ENCODE measurements around the gene TRAPPC10. TPM values are rescaled to one million over a fixed set of nuclear protein-coding genes. Genes with fewer than 3 reads are reported as not detected.

TRAPPC10 gene
- total RNA-seq, 1 experiment from 2014 or later, result 31.5 TPM

- H3K9ac ChIP-seq (ENCODE audit: low read length), result no peak overlapping the region
- H3K36me3 ChIP-seq (ENCODE audit: control insufficient read depth in 1 of 2, insufficient read depth in 2 of 2, low read length in 2 of 2), result peaks cover 13% of the 10 kb centered on the region in 2 experiments; a peak in 3 of 4 replicates
- ChIA-PET POLR2A (no interaction called here), CTCF (no interaction called here), RAD21 (ENCODE audit: low non-redundant PET in 1 of 2, low total read pairs in 2 of 2, uncharacterized antibody in 2 of 2, unreplicated experiment in 2 of 2) (no interaction called here)
- H3K27me3 ChIP-seq (ENCODE audit: insufficient read depth, low read length), result no peaks in the 10 kb centered on the region
- TF ChIP-seq CEBPB (IDR thresholded peaks at IDR 0.05; ENCODE audit: low read depth) (no peak), MAX (IDR thresholded peaks at IDR 0.05) (no peak), ZBTB33 (IDR thresholded peaks at IDR 0.05; ENCODE audit: extremely low read depth, insufficient replicate concordance, low read length) (no peak), ATF3 (IDR thresholded peaks at IDR 0.05) (no peak)
- no peaks in the 10 kb centered on the region for H3K9me2 ChIP-seq (ENCODE audit: insufficient read depth)
- no peak overlapping the region for H2AFZ ChIP-seq (ENCODE audit: low read depth, low read length, poor library complexity, severe bottlenecking)
- no peaks in the 10 kb centered on the region for H3K9me3 ChIP-seq (ENCODE audit: control insufficient read depth in 1 of 2, insufficient read depth in 1 of 2, low read depth in 1 of 2, low read length in 2 of 2)
- no peak overlapping the region for H3K4me3 ChIP-seq (replicated peaks in 1 of 2; ENCODE audit: low read depth in 1 of 2, low read length in 2 of 2)
- ATAC-seq (no peak), DNase-seq (ENCODE audit: low read depth, low spot score) (no peak)
- no peaks in the 10 kb centered on the region for H4K20me1 ChIP-seq (ENCODE audit: insufficient read depth)
- H3K27ac ChIP-seq (ENCODE audit: low read depth, low read length), result no peak overlapping the region
- intact Hi-C loops (cut with micrococcal nuclease), result no loop called here
- BruUV-seq (replicated peaks), result no TSS peak
- H3K4me1 ChIP-seq (ENCODE audit: control insufficient read depth in 1 of 2, insufficient read depth in 2 of 2, low read length in 2 of 2), result no peaks in the 10 kb centered on the region
- no peak overlapping the region for H3K4me2 ChIP-seq (ENCODE audit: low read length)
- H3K79me2 ChIP-seq (ENCODE audit: insufficient read depth, low read length), result no peaks in the 10 kb centered on the region
Observed at GRCh38 chr21:44093761-44094160, 81.7 kb downstream of the TRAPPC10 start.

GRCh38 chr21:44094832-44095231 is 82.7 kb downstream of the TRAPPC10 start:
- Histone ChIP-seq H3K9me3 (ENCODE audit: control insufficient read depth in 1 of 2, insufficient read depth in 1 of 2, low read depth in 1 of 2, low read length in 2 of 2) (no peaks in the 10 kb centered on the region), H3K27me3 (ENCODE audit: insufficient read depth, low read length) (no peaks in the 10 kb centered on the region), H2AFZ (ENCODE audit: low read depth, low read length, poor library complexity, severe bottlenecking) (no peak overlapping the region), H3K27ac (ENCODE audit: low read depth, low read length) (no peak overlapping the region), H3K9ac (ENCODE audit: low read length) (no peak overlapping the region), H3K9me2 (ENCODE audit: insufficient read depth) (no peaks in the 10 kb centered on the region), H4K20me1 (ENCODE audit: insufficient read depth) (no peaks in the 10 kb centered on the region), H3K4me3 (replicated peaks in 1 of 2; ENCODE audit: low read depth in 1 of 2, low read length in 2 of 2) (no peak overlapping the region), H3K4me1 (ENCODE audit: control insufficient read depth in 1 of 2, insufficient read depth in 2 of 2, low read length in 2 of 2) (no peaks in the 10 kb centered on the region), H3K4me2 (ENCODE audit: low read length) (no peak overlapping the region), H3K36me3 (ENCODE audit: control insufficient read depth in 1 of 2, insufficient read depth in 2 of 2, low read length in 2 of 2) (peaks cover 13% of the 10 kb centered on the region in 2 experiments; a peak in 3 of 4 replicates), H3K79me2 (ENCODE audit: insufficient read depth, low read length) (no peaks in the 10 kb centered on the region)
- POLR2A ChIA-PET, result no interaction called here
- CTCF ChIA-PET, result no interaction called here
- BruUV-seq (replicated peaks), result no TSS peak
- ATAC-seq (no peak), DNase-seq (ENCODE audit: low read depth, low spot score) (no peak)
- intact Hi-C loops (cut with micrococcal nuclease), result no loop called here
- RAD21 ChIA-PET (ENCODE audit: low non-redundant PET in 1 of 2, low total read pairs in 2 of 2, uncharacterized antibody in 2 of 2, unreplicated experiment in 2 of 2), result no interaction called here
- TF ChIP-seq EGR1 (IDR thresholded peaks at IDR 0.05; ENCODE audit: low read depth) (no peak), ZNF274 (IDR thresholded peaks at IDR 0.05; ENCODE audit: low read depth, low read length) (no peak), POLR2A (IDR thresholded peaks at IDR 0.05; ENCODE audit: borderline replicate concordance, extremely low read depth, insufficient read depth, insufficient read length) (no peak), CEBPB (IDR thresholded peaks at IDR 0.05; ENCODE audit: low read depth) (no peak), FOSL1 (IDR thresholded peaks at IDR 0.05; ENCODE audit: low read depth) (no peak), EZH2 (IDR thresholded peaks at IDR 0.05) (no peak), ATF3 (IDR thresholded peaks at IDR 0.05) (no peak), SRF (IDR thresholded peaks at IDR 0.05; ENCODE audit: low read depth) (no peak), REST (IDR thresholded peaks at IDR 0.05; ENCODE audit: low read depth) (no peak), SIN3A (IDR thresholded peaks at IDR 0.05; ENCODE audit: low read depth) (no peak), ELF1 (IDR thresholded peaks at IDR 0.05; ENCODE audit: borderline replicate concordance, low read depth) (no peak), RAD21 (IDR thresholded peaks at IDR 0.05; ENCODE audit: low read depth) (no peak), ZFX (IDR thresholded peaks at IDR 0.05) (no peak), POLR2AphosphoS5 (IDR thresholded peaks at IDR 0.05; ENCODE audit: low read depth, low read length) (no peak)
